CD4-positive, alpha-beta T cell treated with Interleukin-2 at 100 ng/mL for 4 hours (primary cell): ENCODE results near the gene SCMH1.
A peak's percentile ranks its signal among the peaks of the same experiment; 100 is the strongest.
"Not testable (repeated sequence)": the region's sequence is repeated elsewhere in the genome, so short reads cannot be mapped to it uniquely, and the experiment has no call there.

Experiments
- DNase-seq: peaks from one replicate; pipeline ENCODE4 v3.0.0-alpha.2; 2020; ENCODE audit warnings: low spot score

The SCMH1 gene

GRCh38 chr1:41249319-41249718 lies 7.2 kb upstream of the SCMH1 start:
- DNase-seq: no peak

GRCh38 chr1:41246568-41246967 lies 4.5 kb upstream of the SCMH1 start:
- DNase-seq: no peak

GRCh38 chr1:41245659-41246058 lies 3.6 kb upstream of the SCMH1 start:
- DNase-seq: no peak

DNA sequence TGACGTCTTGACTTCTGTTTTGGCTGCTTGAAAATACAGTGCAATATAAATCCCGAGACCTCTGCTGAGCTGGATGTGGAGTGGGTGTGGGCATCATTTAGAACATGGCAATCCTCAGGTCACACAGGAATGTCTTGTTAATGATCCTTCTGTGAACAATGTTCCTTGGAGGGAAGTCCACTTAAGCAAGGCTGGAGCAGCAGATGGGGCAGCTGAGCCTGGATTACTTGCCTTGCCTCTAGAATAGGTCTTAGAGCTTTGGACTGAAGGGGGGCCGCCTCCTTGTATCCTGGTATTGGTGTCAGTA lies 926 bp upstream of the SCMH1 start:
- DNase-seq: no peak

- no peak for DNase-seq
Measured at GRCh38 chr1:41242342-41243078, 404 bp upstream of the SCMH1 start.

- DNase-seq: peak; percentile 34
Measured at GRCh38 chr1:41241354-41241748, 755 bp downstream of the SCMH1 start.

- peak; percentile 5 for DNase-seq
Measured at GRCh38 chr1:41240781-41241353, 1.2 kb downstream of the SCMH1 start.

GRCh38 chr1:41239988-41240610 lies 2.0 kb downstream of the SCMH1 start:
- peak; percentile 38 for DNase-seq

GRCh38 chr1:41238311-41238988 lies 3.7 kb downstream of the SCMH1 start:
- no peak for DNase-seq

GRCh38 chr1:41236781-41237180 lies 5.3 kb downstream of the SCMH1 start:
- no peak for DNase-seq

- no peak for DNase-seq
Measured at GRCh38 chr1:41235893-41236292, 6.2 kb downstream of the SCMH1 start.

- no peak for DNase-seq
Measured at GRCh38 chr1:41233708-41234107, 8.4 kb downstream of the SCMH1 start.

DNA sequence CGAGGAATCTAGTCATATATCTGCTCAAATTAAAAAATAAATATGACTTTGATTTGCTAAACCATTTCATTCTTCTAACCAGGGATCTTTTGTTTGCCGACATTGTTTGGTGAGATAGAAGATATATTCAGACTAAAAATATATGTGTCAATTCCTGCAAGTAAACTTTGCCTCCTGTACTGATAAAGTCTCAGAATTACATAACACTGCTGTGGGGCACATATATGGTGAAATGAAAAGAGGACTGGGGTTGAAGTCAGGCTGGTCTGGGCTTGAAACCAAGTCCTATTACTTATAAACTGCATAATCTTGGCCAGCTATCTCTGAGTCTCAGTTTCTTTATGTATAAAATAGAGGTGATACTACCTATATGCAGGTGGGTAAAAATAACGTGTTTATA lies 9.8 kb downstream of the SCMH1 start:
- DNase-seq: no peak

- no peak for DNase-seq
Measured at GRCh38 chr1:41230656-41231055, 11.4 kb downstream of the SCMH1 start.

DNA sequence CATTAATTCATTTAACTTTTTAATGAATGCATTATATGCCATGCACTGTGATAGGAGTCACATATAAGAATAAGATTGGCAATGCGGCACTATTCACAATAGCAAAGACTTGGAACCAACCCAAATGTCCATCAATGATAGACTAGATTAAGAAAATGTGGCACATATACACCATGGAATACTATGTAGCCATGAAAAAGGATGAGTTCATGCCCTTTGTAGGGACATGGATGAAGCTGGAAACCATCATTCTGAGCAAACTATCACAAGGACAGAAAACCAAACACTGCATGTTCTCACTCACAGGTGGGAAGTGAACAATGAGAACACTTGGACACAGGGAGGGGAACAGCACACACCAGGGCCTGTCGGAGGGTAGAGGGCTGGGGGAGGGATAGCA lies 12.9 kb downstream of the SCMH1 start:
- not testable (repeated sequence) for DNase-seq

- DNase-seq: no peak
Measured at GRCh38 chr1:41226815-41227434, 15.2 kb downstream of the SCMH1 start.

- no peak for DNase-seq
Measured at GRCh38 chr1:41225495-41225894, 16.6 kb downstream of the SCMH1 start.

GRCh38 chr1:41222496-41222895 lies 19.6 kb downstream of the SCMH1 start:
- no peak for DNase-seq

DNA sequence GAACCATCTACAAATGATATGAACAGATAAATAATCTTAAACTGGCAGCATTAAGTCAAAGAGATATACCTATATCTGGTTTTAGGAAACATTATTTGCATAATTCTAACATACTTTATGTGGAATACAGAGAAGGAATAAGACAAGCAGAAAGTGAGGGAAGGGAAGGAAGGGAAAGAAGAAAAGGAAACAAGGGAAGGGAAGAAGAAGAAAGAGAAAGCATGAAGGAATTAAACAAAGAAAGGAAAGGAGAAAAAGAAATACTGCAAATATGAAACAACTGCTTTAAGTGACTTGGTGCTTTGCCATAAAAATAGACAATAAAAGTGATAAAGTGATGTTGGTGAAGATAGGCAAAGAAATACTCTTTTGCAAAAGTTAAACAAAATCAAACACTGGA lies 20.1 kb downstream of the SCMH1 start:
- no peak for DNase-seq

- DNase-seq: no peak
Measured at GRCh38 chr1:41218152-41218551, 24.0 kb downstream of the SCMH1 start.

DNA sequence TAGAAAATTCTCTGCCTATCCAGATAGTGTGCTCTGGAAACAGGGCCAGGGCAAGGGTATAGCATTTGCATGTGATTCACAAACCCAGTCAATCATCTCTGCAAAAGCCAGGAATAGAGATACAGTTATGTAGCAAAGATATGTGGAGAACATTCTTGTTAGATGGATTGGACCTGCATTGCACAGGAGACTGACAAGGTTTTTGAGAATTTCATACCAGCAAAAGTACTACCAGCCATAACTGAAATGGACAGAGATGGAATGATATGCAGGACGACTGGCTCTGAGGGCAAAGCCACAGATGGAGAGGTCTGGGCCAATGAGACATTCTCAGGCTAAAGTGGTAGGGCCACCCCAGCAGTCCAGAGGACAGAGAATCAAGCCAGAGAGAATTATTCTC lies 24.7 kb downstream of the SCMH1 start:
- no peak for DNase-seq

DNA sequence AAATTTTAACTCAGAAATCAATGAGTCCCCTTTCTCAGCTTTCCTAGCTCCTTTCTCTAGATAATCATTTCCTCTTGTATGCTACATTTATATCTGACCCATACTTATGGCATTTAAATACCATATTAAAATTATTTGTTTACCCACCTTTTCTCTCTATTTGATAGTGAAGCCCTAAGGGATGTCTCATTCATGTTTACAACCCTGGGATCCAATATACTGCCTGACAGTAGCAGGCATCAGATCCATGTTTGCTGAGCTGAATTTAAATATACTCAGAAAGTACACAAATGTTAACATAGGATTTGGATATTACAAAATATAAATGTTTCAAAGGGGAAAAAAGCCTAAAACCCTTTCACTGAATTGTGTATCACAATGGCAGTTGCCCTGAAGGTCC lies 26.5 kb downstream of the SCMH1 start:
- DNase-seq: no peak

DNA sequence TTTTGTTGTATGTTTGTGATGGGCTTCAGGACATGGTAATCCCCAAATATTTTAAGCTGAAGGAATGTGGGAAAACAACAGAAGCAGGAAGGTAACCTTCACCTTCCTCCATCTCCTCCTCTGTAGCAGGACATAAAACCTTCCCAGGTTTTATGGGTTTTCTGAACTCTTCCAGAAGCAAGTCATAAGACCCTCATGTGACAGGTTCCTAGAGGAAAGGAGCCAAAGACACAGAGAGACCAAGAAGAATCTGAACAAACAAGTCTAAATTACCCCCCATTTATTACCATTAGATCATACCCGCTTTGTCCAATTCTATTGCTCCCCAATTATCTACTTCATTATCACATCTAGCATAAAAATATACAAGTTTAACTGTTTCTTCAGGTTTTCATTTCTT lies 28.8 kb downstream of the SCMH1 start:
- no peak for DNase-seq
